NOMO-1 treated with DMSO at 0.1 percent for 48 hours (cell line): ENCODE results near the gene HPCAL1.

Experiments used
- DNase-seq: peaks from one replicate; lab custom pipeline; 2025; ENCODE audit not compliant: unreplicated experiment; lab: John Stamatoyannopoulos, UW

Gene HPCAL1

GRCh38 chr2:10385501-10385900, 82.8 kb downstream of the HPCAL1 start:
- DNase-seq = no peak

GRCh38 chr2:10385933-10386773, 83.4 kb downstream of the HPCAL1 start:
- no peak for DNase-seq

GRCh38 chr2:10387033-10387432, 84.3 kb downstream of the HPCAL1 start:
- DNase-seq = no peak

GRCh38 chr2:10388954-10389560, 86.4 kb downstream of the HPCAL1 start:
- no peak for DNase-seq

GRCh38 chr2:10389573-10389972, 86.9 kb downstream of the HPCAL1 start:
- DNase-seq = no peak

GRCh38 chr2:10390369-10390801, 87.7 kb downstream of the HPCAL1 start:
- peak; percentile 44 for DNase-seq

- DNase-seq = no peak
Observed at GRCh38 chr2:10392100-10392499, 89.4 kb downstream of the HPCAL1 start.

GRCh38 chr2:10392548-10392947, 89.8 kb downstream of the HPCAL1 start:
- DNase-seq = no peak

- no peak for DNase-seq
Observed at GRCh38 chr2:10392951-10393639, 90.4 kb downstream of the HPCAL1 start.

GRCh38 chr2:10393640-10393982, 90.9 kb downstream of the HPCAL1 start:
- DNase-seq = no peak

- no peak for DNase-seq
Observed at GRCh38 chr2:10395893-10396292, 93.2 kb downstream of the HPCAL1 start.

- no peak for DNase-seq
Observed at GRCh38 chr2:10396464-10396863, 93.8 kb downstream of the HPCAL1 start.

- no peak for DNase-seq
Observed at GRCh38 chr2:10397297-10397875, 94.7 kb downstream of the HPCAL1 start.

GRCh38 chr2:10397878-10398277, 95.2 kb downstream of the HPCAL1 start:
- DNase-seq = no peak

- peak; percentile 40 for DNase-seq
Observed at GRCh38 chr2:10398496-10398895, 95.8 kb downstream of the HPCAL1 start.

GRCh38 chr2:10399358-10399757, 96.7 kb downstream of the HPCAL1 start:
- DNase-seq = no peak

- no peak for DNase-seq
Observed at GRCh38 chr2:10400002-10400401, 97.3 kb downstream of the HPCAL1 start.

GRCh38 chr2:10400568-10400977, 97.9 kb downstream of the HPCAL1 start:
- DNase-seq = peak; percentile 87

GRCh38 chr2:10400978-10401951, 98.6 kb downstream of the HPCAL1 start:
- DNase-seq = no peak

- no peak for DNase-seq
Observed at GRCh38 chr2:10402062-10402585, 99.4 kb downstream of the HPCAL1 start.
